WTC11 (cell line): ENCODE data around the gene PTPRJ. TPM values are rescaled to one million over a fixed set of nuclear protein-coding genes. Genes with fewer than 3 reads are reported as not detected.

Experiments
- ATAC-seq: fragments of 200-7000 bp; cut with Tn5 transposase; 2 replicates; pipeline ENCODE4 v1.10.0; 2021; ENCODE audit warnings: mild to moderate bottlenecking, moderate library complexity
- CTCF ChIA-PET: fragments of 300-600 bp; sonication (Branson Sonifier 250); formaldehyde crosslinking; loops from one replicate; lab custom pipeline; 2021; ENCODE audit warnings: antibody characterized with exemption; lab: Charles Lee
- POLR2A ChIA-PET: fragments of 350-600 bp; sonication (Branson Sonifier 250); formaldehyde crosslinking; loops from one replicate; lab custom pipeline; 2021; ENCODE audit warnings: antibody characterized with exemption; lab: Charles Lee
- DNase-seq: peaks from one replicate; pipeline ENCODE4 v3.0.0; 2021; ENCODE audit warnings: low spot score
- H3K27ac Mint-ChIP-seq: 2 replicates; pipeline ENCODE4 v1.8.0; 2021; ENCODE audit warnings: mixed read lengths
- H3K27me3 Mint-ChIP-seq: 2 replicates; pipeline ENCODE4 v1.8.0; 2021; ENCODE audit warnings: low read depth, mild to moderate bottlenecking, moderate library complexity, mixed read lengths
- H3K36me3 Mint-ChIP-seq: 2 replicates; pipeline ENCODE4 v1.8.0; 2021; ENCODE audit warnings: mixed read lengths
- H3K4me1 Mint-ChIP-seq: 2 replicates; pipeline ENCODE4 v1.8.0; 2022; ENCODE audit warnings: mixed read lengths
- H3K4me3 Mint-ChIP-seq: 2 replicates; pipeline ENCODE4 v1.8.0; 2021; ENCODE audit warnings: mild to moderate bottlenecking, moderate library complexity, mixed read lengths
- H3K9me3 Mint-ChIP-seq: 2 replicates; pipeline ENCODE4 v1.8.0; 2021; ENCODE audit warnings: mixed read lengths
- ATF6 ChIP-seq: sonication (generic); formaldehyde crosslinking; IDR thresholded peaks from 2 replicates; pipeline ENCODE4 v1.8.1; 2023; ENCODE audit warnings: mild to moderate bottlenecking, missing genetic modification reagents
- CBFB ChIP-seq: sonication (generic); formaldehyde crosslinking; IDR thresholded peaks from 2 replicates; pipeline ENCODE4 v1.8.1; 2022; ENCODE audit warnings: mild to moderate bottlenecking, low read depth, missing genetic modification reagents
- CTCF ChIP-seq: fragments of 200-600 bp; IDR thresholded peaks from 2 replicates; pipeline ENCODE4 v1.8.0; 2022; ENCODE audit warnings: antibody characterized with exemption
- E2F4 ChIP-seq: sonication (generic); formaldehyde crosslinking; IDR thresholded peaks from 2 replicates; pipeline ENCODE4 v1.8.1; 2022; ENCODE audit warnings: low read depth, mild to moderate bottlenecking, moderate library complexity, missing genetic modification reagents, borderline replicate concordance
- E2F5 ChIP-seq: sonication (generic); formaldehyde crosslinking; IDR thresholded peaks from 2 replicates; pipeline ENCODE4 v1.8.1; 2022; ENCODE audit warnings: mild to moderate bottlenecking, moderate library complexity, missing genetic modification reagents
- ESRRA ChIP-seq: sonication (generic); formaldehyde crosslinking; IDR thresholded peaks from 2 replicates; pipeline ENCODE4 v1.8.1; 2022; ENCODE audit warnings: mild to moderate bottlenecking, missing genetic modification reagents, borderline replicate concordance
- IRF1 ChIP-seq: sonication (generic); formaldehyde crosslinking; IDR thresholded peaks from 2 replicates; pipeline ENCODE4 v1.8.0; 2023; ENCODE audit warnings: missing genetic modification reagents
- NFE2L1 ChIP-seq: sonication (generic); formaldehyde crosslinking; IDR thresholded peaks from 2 replicates; pipeline ENCODE4 v1.8.1; 2023; ENCODE audit warnings: missing genetic modification reagents
- SOX15 ChIP-seq: fragments of 250-450 bp; sonication (Bioruptor Pico); IDR thresholded peaks from 2 replicates; pipeline ENCODE4 v1.9.0; 2021; ENCODE audit warnings: mild to moderate bottlenecking
- TCF7 ChIP-seq: sonication (generic); formaldehyde crosslinking; IDR thresholded peaks from 2 replicates; pipeline ENCODE4 v1.8.0; 2022; ENCODE audit warnings: mild to moderate bottlenecking, low read depth, missing genetic modification reagents, moderate library complexity
- TP53 ChIP-seq: sonication (generic); formaldehyde crosslinking; IDR thresholded peaks from 2 replicates; pipeline ENCODE4 v1.8.1; 2023; ENCODE audit warnings: mild to moderate bottlenecking, missing genetic modification reagents
- ZBTB21 ChIP-seq: sonication (generic); formaldehyde crosslinking; IDR thresholded peaks from 2 replicates; pipeline ENCODE4 v1.8.1; 2023; ENCODE audit warnings: mild to moderate bottlenecking, missing genetic modification reagents, borderline replicate concordance
- ZNF138 ChIP-seq: sonication (generic); formaldehyde crosslinking; conservative IDR thresholded peaks from 2 replicates; pipeline ENCODE4 v1.8.1; 2022; ENCODE audit warnings: mild to moderate bottlenecking, moderate library complexity, missing genetic modification reagents
- total RNA-seq: library from RNA; stranded (reverse); gene quantifications from 3 replicates; pipeline ENCODE4 v1.2.3, GENCODE V29; 2021

The PTPRJ gene
- total RNA-seq, 1 experiment from 2014 or later, result 19.5 TPM

GRCh38 chr11:48170241-48171233 is 190.2 kb downstream of the PTPRJ start (continued):
- TF ChIP-seq NFE2L1, result no peak
- no peak for TF ChIP-seq ATF6 (CRISPR knock-in tag)
- no peak for TF ChIP-seq ZBTB21 (CRISPR knock-in tag)
- TF ChIP-seq E2F5 (CRISPR knock-in tag), result no peak
- no peak for TF ChIP-seq TCF7
- no peak for TF ChIP-seq TP53 (CRISPR knock-in tag)
- no peak for TF ChIP-seq E2F4 (CRISPR knock-in tag)
- TF ChIP-seq CBFB (CRISPR knock-in tag), result no peak
- TF ChIP-seq ESRRA (CRISPR knock-in tag), result no peak

- Mint-ChIP-seq H3K27ac (no peak overlapping the region), H3K4me3 (no peak overlapping the region), H3K9me3 (peaks cover 23% of the 10 kb centered on the region)
- POLR2A ChIA-PET, result no interaction called here
- TF ChIP-seq IRF1 (CRISPR knock-in tag), result no peak
- no peak for TF ChIP-seq ZNF138 (CRISPR knock-in tag)
- TF ChIP-seq SOX15 (CRISPR knock-in tag), result no peak
- no peak for TF ChIP-seq E2F5 (CRISPR knock-in tag)
- TF ChIP-seq CTCF, result peak; percentile 81
- TF ChIP-seq, all 79 proteins: peak for 1
- H3K27me3 Mint-ChIP-seq, result no peaks in the 10 kb centered on the region
- peak; percentile 98 for ATAC-seq
- H3K4me1 Mint-ChIP-seq, result no peaks in the 10 kb centered on the region
- DNase-seq, result peak; percentile 87
- H3K36me3 Mint-ChIP-seq, result peaks cover 14% of the 10 kb centered on the region
- CTCF ChIA-PET, result interaction anchor here (1.1 to 1.3 kb wide), 3 partner anchors 56 to 1822 kb away, joined by 3 read pairs; no protein-coding TSS in a partner anchor
Observed at GRCh38 chr11:48172818-48173609, 192.7 kb downstream of the PTPRJ start.
